ENCODE measurements around the gene ACSBG1. TPM values are rescaled to one million over a fixed set of nuclear protein-coding genes. Genes with fewer than 3 reads are reported as not detected.

The ACSBG1 gene
- total RNA-seq, 2 donors from 2014 or later, result 7.4 TPM; not detected in 1

GRCh38 chr15:78120523-78120922 is 113.8 kb downstream of the ACSBG1 start:
- Histone ChIP-seq H3K27me3 (replicated peaks; ENCODE audit: insufficient read depth) (no peaks in the 10 kb centered on the region), H3K4me1 (replicated peaks) (no peaks in the 10 kb centered on the region), H3K9me3 (no peaks in the 10 kb centered on the region), H3K36me3 (no peaks in the 10 kb centered on the region), H3K4me3 (no peak overlapping the region), H3K27ac (no peak overlapping the region)
- intact Hi-C loops (cut with DNase I), result no loop called here
- 84% methylated on average over 5 of the region's 5 CpGs for WGBS
- TF ChIP-seq POLR2A (IDR thresholded peaks at IDR 0.05) (no peak), CTCF (IDR thresholded peaks at IDR 0.05) (no peak), POLR2AphosphoS5 (IDR thresholded peaks at IDR 0.05) (no peak)
- DNase-seq (ENCODE audit: low spot score), result no peak

Other genes starting within 250 kb of the ACSBG1 start
- 10 to 100 TPM; 21.5 to 49.5 TPM for gene TBC1D2B, start 156.9 kb downstream of the ACSBG1 start, total RNA-seq
- gene SH2D7, start 142.0 kb downstream of the ACSBG1 start, total RNA-seq, result under 1 TPM in 1 of 2 donors, not detected in 1; 0.28 TPM
- 10 to 100 TPM; 16.7 to 23.0 TPM for gene CIB2, start 103.1 kb downstream of the ACSBG1 start, total RNA-seq
- 100 to 1,000 TPM in 1 of 2 donors, 10 to 100 TPM in 1; 32.1 to 115 TPM for gene IDH3A, start 85.2 kb downstream of the ACSBG1 start, total RNA-seq
- 10 to 100 TPM; 32.1 to 43.7 TPM for gene DNAJA4, start 30.0 kb upstream of the ACSBG1 start, total RNA-seq
- gene SKIC8, start 65.0 kb upstream of the ACSBG1 start, total RNA-seq, result 100 to 1,000 TPM in 1 of 2 donors, 10 to 100 TPM in 1; 58.1 to 109 TPM
- not detected for gene CRABP1, start 105.8 kb upstream of the ACSBG1 start, total RNA-seq
- 10 to 100 TPM; 30.5 to 39.0 TPM for gene IREB2, start 203.7 kb upstream of the ACSBG1 start, total RNA-seq

All from prostate gland (tissue), 2 donors.